Coronary artery (tissue), 2 donors: ENCODE data around the gene POC1A.
A peak's percentile ranks its signal among the peaks of the same experiment; 100 is the strongest.
"Not testable (repeated sequence)": the region's sequence is repeated elsewhere in the genome, so short reads cannot be mapped to it uniquely, and the experiment has no call there.

Experiments
- DNase-seq: peaks from one replicate; pipeline ENCODE4 v3.0.0-alpha.2; 2017; ENCODE audit warnings: low spot score
- H3K27ac ChIP-seq, 2 donors: fragments of 200-600 bp; sonication (generic); one replicate each; pipeline ENCODE4 v1.5.1; 2016 to 2019
- H3K4me3 ChIP-seq: fragments of 200-600 bp; sonication (generic); 2 replicates; pipeline ENCODE4 v1.5.1; 2016; ENCODE audit warnings: mild to moderate bottlenecking, moderate library complexity
- TF ChIP-seq, protein P1 (sequence below): fragments of 200-600 bp; sonication (generic); IDR thresholded peaks from one replicate; pipeline ENCODE4 v1.5.1; 2019; ENCODE audit warnings: antibody characterized with exemption

The POC1A gene

DNA sequence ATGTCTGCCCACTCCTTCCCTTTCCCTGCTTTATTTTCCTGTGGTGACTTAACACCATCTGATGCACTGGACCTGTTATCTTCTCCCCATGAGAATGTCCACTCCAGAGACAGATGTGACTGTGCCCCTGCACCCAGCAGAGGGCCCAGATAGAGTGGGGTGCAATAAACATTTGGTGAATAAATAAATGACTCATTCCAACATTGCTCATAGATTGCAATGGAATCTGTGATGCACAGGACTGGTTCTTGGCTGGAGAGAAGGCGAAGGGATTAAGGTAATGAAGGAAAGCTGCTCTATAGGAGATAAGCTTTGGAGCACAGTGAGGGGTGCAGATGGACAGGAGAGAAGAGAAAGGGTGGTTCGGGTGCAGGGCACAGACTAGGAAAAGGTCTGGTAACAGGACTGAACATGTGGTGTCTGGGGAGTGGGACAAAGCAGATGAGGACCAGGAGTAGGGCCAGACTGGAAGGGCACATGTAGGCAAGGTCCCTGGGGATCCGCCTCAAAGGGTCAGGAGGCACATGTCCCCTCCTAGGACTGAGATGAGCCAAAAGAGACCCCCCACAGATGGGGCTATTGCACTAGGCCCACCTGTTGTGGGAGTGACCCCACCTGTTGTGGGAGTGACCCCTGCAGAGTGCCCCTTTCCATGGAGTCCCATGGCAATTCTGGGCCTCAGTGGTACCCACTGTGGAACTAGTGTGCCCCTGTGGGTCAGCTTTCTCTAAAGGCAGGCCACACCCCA, 17.5 kb upstream of the POC1A start:
- DNase-seq, result no peak
- TF ChIP-seq, protein P1, sequence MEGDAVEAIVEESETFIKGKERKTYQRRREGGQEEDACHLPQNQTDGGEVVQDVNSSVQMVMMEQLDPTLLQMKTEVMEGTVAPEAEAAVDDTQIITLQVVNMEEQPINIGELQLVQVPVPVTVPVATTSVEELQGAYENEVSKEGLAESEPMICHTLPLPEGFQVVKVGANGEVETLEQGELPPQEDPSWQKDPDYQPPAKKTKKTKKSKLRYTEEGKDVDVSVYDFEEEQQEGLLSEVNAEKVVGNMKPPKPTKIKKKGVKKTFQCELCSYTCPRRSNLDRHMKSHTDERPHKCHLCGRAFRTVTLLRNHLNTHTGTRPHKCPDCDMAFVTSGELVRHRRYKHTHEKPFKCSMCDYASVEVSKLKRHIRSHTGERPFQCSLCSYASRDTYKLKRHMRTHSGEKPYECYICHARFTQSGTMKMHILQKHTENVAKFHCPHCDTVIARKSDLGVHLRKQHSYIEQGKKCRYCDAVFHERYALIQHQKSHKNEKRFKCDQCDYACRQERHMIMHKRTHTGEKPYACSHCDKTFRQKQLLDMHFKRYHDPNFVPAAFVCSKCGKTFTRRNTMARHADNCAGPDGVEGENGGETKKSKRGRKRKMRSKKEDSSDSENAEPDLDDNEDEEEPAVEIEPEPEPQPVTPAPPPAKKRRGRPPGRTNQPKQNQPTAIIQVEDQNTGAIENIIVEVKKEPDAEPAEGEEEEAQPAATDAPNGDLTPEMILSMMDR, result no peak
- no peak overlapping the region for H3K27ac ChIP-seq
- no peak overlapping the region for H3K4me3 ChIP-seq

DNA sequence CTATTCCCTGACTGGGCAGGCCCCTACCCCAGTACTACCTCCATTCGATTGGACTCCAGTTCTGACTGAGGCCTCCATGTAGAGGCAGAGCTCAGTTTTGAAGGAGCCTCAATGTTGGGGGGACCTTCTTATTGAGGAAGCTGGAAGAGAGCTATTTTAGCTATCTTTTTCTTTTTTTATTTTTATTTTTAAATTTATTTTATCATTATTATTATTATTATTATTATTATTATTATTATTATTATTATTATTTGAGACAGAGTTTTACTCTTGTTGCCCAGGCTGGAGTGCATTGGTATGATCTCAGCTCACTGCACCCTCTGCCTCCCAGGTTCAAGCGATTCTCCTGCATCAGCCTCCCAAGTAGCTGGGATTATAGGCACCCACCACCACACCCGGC, 16.0 kb upstream of the POC1A start:
- not testable (repeated sequence) for H3K27ac ChIP-seq, DNase-seq, H3K4me3 ChIP-seq

- no peak for DNase-seq
- no peak overlapping the region for H3K4me3 ChIP-seq
- TF ChIP-seq, protein P1, result no peak
- no peak overlapping the region for H3K27ac ChIP-seq
Observed at GRCh38 chr3:52167240-52167639, 13.0 kb upstream of the POC1A start.

GRCh38 chr3:52162250-52162872, 8.1 kb upstream of the POC1A start:
- TF ChIP-seq, protein P1, result no peak

DNA sequence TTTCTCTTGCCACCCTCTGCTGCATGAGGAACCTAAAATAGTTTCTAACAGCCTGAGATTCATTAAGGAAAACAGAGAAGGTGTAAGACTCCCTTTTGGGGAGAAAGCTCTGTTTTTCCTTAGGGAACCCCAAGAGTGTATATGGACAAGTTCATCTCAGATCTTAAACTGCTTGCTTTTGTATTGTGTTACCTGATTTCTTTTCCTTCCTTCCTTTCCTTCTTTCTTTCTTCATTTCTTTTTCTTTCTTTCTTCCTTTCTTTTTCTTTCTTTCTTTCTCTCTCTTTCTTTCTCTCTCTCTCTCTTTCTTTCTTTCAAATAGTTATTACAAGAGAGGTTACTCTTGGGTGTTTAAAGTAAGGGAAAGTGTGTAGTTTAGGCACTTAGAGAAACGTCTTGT, 5.3 kb upstream of the POC1A start:
- Histone ChIP-seq H3K27ac (no peak overlapping the region), H3K4me3 (no peak overlapping the region)
- TF ChIP-seq, protein P1, result no peak
- no peak for DNase-seq

More at GRCh38 chr3:52162250-52162872, 8.1 kb upstream of the POC1A start:
- no peak for DNase-seq
- no peak overlapping the region for H3K4me3 ChIP-seq
- H3K27ac ChIP-seq, result no peak overlapping the region

DNA sequence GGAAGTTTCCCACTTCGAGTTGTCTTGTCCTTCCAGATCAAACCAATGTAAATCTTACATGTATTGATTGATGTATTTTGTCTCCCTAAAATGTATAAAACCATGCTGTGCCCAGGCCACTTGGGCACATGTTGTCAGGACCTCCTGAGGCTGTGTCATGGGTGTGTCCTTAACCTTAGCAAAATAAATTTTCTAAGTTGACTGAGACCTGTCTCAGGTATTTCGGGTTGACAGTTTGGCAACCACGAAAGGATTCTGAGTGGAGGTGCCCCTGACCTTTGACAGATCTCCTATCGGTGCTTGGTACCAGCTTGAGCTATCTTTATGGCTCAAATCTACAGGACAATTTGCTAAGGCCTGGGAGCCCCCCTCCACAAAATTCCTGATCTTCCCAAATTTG, 1.7 kb upstream of the POC1A start:
- DNase-seq, result no peak
- no peak overlapping the region for H3K27ac ChIP-seq
- TF ChIP-seq, protein P1, result no peak
- H3K4me3 ChIP-seq, result no peak overlapping the region

DNA sequence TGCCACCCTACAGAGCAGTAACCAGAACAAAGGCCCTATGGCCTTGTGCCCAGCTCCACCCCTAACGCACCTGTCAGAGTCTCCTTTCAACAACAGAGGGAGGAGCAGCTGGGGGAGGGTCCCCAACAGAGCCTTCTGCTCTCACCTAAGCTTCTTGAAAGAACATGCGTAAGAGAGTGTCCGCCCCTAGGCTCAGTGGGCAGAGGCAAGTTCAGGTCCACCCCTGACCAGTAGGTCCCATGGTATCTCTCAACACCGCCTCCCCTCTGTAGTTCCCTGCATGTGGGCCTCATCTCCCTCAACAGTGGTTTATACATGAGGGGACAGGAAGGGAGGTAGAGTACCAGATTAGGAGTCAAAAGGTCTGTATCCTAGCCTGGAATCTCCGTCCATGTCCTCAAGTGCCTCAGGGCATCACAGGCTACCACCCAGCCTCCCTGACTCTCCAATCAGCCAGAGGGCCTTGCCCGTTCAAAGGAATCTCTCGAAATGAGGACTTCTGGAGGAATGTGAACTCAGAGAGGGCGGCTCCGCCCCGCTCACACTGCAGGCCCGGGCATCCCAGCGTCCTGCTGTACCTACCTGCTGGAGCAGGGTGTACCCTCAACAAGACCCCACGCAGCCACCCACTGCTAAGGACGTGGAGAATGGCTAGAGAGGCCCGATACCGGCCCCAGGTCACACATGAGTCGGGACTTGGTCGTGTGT, 680 bp downstream of the POC1A start:
- no peak for DNase-seq
- Histone ChIP-seq H3K4me3 (peak overlapping the region; percentile 74), H3K27ac (peak overlapping the region; percentile 72 to 87)
- TF ChIP-seq, protein P1, result no peak

DNA sequence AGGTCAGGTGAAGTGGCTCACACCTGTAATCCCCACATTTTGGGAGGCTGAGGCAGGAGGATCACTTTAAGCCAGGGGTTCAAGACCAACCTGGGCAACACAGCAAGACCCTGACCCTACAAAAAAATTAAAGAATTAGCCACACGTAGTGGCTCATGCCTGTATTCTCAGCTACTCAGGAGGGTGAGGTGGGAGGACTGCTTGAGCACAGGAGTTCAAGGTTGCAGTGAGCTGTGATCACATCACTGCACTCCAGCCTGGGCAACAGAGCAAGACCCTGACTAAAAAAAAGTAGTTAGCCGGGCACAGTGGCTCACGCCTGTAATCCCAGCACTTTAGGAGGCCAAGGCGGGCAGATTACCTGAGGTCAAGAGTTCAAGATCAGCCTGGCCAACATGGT, 2.2 kb downstream of the POC1A start:
- DNase-seq, H3K4me3 ChIP-seq, H3K27ac ChIP-seq: not testable (repeated sequence)
